Ishikawa (cell line): ENCODE measurements around the gene BBS9.
A peak's percentile ranks its signal among the peaks of the same experiment; 100 is the strongest.

Experiments used
- CEBPB ChIP-seq: IDR thresholded peaks from 2 replicates; pipeline ENCODE4 v1.6.1; 2012
- CREB1 ChIP-seq: IDR thresholded peaks from 2 replicates; pipeline ENCODE4 v1.6.1; 2012; ENCODE audit warnings: low read depth
- EGR1 ChIP-seq: IDR thresholded peaks from 2 replicates; pipeline ENCODE4 v1.6.1; 2012
- EP300 ChIP-seq: IDR thresholded peaks from 2 replicates; pipeline ENCODE4 v1.6.1; 2012; ENCODE audit warnings: borderline replicate concordance
- FOXM1 ChIP-seq: IDR thresholded peaks from 2 replicates; pipeline ENCODE4 v1.6.1; 2012; ENCODE audit warnings: low read depth, borderline replicate concordance
- NFIC ChIP-seq: IDR thresholded peaks from 2 replicates; pipeline ENCODE4 v1.6.1; 2012
- RAD21 ChIP-seq: IDR thresholded peaks from 2 replicates; pipeline ENCODE4 v1.6.1; 2012; ENCODE audit warnings: low read depth
- REST ChIP-seq: IDR thresholded peaks from 2 replicates; pipeline ENCODE4 v1.6.1; 2012; ENCODE audit warnings: low read depth, mild to moderate bottlenecking
- TAF1 ChIP-seq: IDR thresholded peaks from 2 replicates; pipeline ENCODE4 v1.6.1; 2012; ENCODE audit warnings: low read depth, mild to moderate bottlenecking
- TCF12 ChIP-seq: IDR thresholded peaks from 2 replicates; pipeline ENCODE4 v1.6.1; 2012; ENCODE audit warnings: low read depth
- TEAD4 ChIP-seq: IDR thresholded peaks from 2 replicates; pipeline ENCODE4 v1.6.1; 2012
- USF1 ChIP-seq: IDR thresholded peaks from 2 replicates; pipeline ENCODE4 v1.6.1; 2012
- YY1 ChIP-seq: IDR thresholded peaks from 2 replicates; pipeline ENCODE4 v1.6.1; 2012; ENCODE audit warnings: low read depth
- ZBTB7A ChIP-seq: IDR thresholded peaks from 2 replicates; pipeline ENCODE4 v1.6.1; 2012; ENCODE audit warnings: low read depth
- TF ChIP-seq, protein P1 (sequence below): IDR thresholded peaks from 2 replicates; pipeline ENCODE4 v1.6.1; 2012

The BBS9 gene

GRCh38 chr7:33179519-33179918 is 50.2 kb downstream of the BBS9 start:
- TF ChIP-seq NFIC (no peak), TAF1 (no peak)

DNA sequence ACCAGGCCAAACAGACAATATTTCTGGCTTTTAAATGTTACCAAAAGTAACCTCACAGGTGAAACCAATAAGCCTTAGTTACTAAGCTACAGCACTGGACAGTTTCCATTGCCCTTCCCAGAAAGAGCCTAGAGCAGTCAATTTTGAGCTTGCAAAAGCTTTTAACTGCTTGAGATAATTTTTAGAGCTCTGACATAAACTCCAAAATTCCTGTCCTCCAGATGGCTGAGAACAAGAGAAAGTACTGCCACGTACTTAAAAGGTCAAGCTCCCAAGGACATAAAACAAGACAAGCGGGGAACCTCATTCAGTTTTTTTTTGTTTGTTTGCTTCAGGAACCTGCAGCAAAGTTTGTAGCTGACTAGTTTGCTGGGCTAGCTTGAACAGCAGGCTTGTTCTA is 54.1 kb downstream of the BBS9 start:
- no peak for TF ChIP-seq RAD21
- no peak for TF ChIP-seq CEBPB
- TF ChIP-seq NFIC: no peak
- TF ChIP-seq USF1: no peak

- no peak for TF ChIP-seq CREB1
- no peak for TF ChIP-seq EGR1
- TF ChIP-seq CEBPB: no peak
- no peak for TF ChIP-seq USF1
These were observed 55.5 kb downstream of the BBS9 start for GRCh38 chr7:33184828-33185227.

DNA sequence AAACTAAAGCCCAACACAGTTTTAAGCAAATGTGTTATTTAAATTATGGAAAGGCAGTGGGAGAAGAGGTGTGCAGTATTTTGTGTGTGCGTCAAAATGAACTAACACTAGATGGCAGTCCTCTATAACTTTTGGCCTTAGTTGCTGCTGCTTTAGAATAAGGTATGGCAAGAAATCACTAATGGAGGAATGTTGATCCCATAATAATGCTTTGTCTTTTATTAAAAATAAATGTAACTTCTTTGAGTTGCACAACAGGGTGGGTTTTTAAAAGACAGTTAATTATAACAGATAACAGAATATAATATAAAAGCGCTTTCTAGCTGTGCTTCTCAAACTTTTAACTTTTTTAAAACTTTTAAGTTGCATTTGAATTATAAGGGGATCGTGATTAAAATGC is 56.4 kb downstream of the BBS9 start:
- no peak for TF ChIP-seq REST
- no peak for TF ChIP-seq YY1
- TF ChIP-seq NFIC: no peak
- TF ChIP-seq TAF1: no peak
- TF ChIP-seq TCF12: no peak
- TF ChIP-seq RAD21: peak; percentile 86

DNA sequence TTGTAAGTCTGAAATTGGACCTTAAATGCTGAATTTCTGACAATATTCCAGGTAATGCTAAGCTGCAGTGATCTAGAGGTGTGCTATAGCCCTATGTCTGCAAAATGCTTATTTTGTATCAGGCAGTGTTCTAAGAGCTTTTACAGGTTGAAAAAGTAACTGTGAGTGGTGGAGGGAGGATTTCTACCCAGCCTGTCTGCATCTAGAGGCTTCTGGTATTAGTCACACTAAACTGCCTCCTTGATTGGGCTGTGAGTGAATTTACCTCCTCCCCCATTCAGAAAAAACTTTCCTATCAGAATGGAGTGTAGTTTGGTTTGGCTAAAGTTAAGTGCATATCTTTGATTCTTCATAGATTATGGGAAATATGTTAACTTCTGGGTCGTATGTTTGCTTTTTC is 56.8 kb downstream of the BBS9 start:
- TF ChIP-seq NFIC (no peak), FOXM1 (no peak), USF1 (no peak), CREB1 (no peak), YY1 (no peak), TCF12 (no peak), EP300 (no peak), RAD21 (no peak), TEAD4 (no peak), EGR1 (no peak), TAF1 (no peak), REST (no peak), CEBPB (no peak), ZBTB7A (no peak)
- TF ChIP-seq, protein P1, sequence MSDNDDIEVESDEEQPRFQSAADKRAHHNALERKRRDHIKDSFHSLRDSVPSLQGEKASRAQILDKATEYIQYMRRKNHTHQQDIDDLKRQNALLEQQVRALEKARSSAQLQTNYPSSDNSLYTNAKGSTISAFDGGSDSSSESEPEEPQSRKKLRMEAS: no peak

- TF ChIP-seq, protein P1: no peak
- no peak for TF ChIP-seq TCF12
- TF ChIP-seq TEAD4: no peak
- TF ChIP-seq EP300: no peak
- TF ChIP-seq CEBPB: no peak
- TF ChIP-seq ZBTB7A: no peak
- TF ChIP-seq RAD21: no peak
- TF ChIP-seq TAF1: no peak
- no peak for TF ChIP-seq FOXM1
These were observed 61.4 kb downstream of the BBS9 start for GRCh38 chr7:33190688-33191304.

- TF ChIP-seq REST (no peak), YY1 (no peak), ZBTB7A (no peak), USF1 (no peak), CEBPB (no peak), CREB1 (no peak), EGR1 (no peak)
- TF ChIP-seq, protein P1: no peak
These were observed 62.0 kb downstream of the BBS9 start for GRCh38 chr7:33191340-33191739.
